ENCODE measurements around the gene PSIP1. TPM values are rescaled to one million over a fixed set of nuclear protein-coding genes. Genes with fewer than 3 reads are reported as not detected.
"Not testable (repeated sequence)": the region's sequence is repeated elsewhere in the genome, so short reads cannot be mapped to it uniquely, and the experiment has no call there.

PSIP1 gene
- total RNA-seq, 1 donor from 2014 or later, result 103 TPM

DNA sequence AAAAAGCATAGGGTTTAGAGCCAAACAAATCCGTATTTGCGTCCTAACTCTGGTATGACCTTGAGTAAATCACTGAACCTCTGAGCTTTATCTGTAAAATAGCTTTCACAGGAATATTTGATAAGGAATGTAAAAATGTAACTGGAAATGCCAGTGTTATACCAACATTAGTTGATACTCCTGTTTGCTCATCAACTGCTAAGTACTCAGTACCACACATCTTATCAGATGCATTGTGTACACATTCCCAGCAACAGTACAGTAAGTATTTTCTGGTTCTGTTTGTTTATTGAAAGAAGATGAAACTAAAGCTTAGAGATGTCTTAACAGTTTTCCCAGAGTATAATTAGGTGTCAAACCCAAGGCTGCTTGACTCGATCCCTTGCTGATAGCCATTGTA lies 66.6 kb downstream of the PSIP1 start:
- no peak for DNase-seq (ENCODE audit: low spot score in 2 of 2, unreplicated experiment in 2 of 2)
- H3K9me3 Mint-ChIP-seq, result peaks cover 16% of the 10 kb centered on the region
- TF ChIP-seq, protein P1, sequence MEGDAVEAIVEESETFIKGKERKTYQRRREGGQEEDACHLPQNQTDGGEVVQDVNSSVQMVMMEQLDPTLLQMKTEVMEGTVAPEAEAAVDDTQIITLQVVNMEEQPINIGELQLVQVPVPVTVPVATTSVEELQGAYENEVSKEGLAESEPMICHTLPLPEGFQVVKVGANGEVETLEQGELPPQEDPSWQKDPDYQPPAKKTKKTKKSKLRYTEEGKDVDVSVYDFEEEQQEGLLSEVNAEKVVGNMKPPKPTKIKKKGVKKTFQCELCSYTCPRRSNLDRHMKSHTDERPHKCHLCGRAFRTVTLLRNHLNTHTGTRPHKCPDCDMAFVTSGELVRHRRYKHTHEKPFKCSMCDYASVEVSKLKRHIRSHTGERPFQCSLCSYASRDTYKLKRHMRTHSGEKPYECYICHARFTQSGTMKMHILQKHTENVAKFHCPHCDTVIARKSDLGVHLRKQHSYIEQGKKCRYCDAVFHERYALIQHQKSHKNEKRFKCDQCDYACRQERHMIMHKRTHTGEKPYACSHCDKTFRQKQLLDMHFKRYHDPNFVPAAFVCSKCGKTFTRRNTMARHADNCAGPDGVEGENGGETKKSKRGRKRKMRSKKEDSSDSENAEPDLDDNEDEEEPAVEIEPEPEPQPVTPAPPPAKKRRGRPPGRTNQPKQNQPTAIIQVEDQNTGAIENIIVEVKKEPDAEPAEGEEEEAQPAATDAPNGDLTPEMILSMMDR (IDR thresholded peaks at IDR 0.05; ENCODE audit: unreplicated experiment), result no peak
- no peak overlapping the region for H3K4me3 Mint-ChIP-seq
- peaks cover 73% of the 10 kb centered on the region for H3K36me3 Mint-ChIP-seq
- H3K27me3 Mint-ChIP-seq (ENCODE audit: low read depth), result no peaks in the 10 kb centered on the region
- H3K4me1 Mint-ChIP-seq, result no peaks in the 10 kb centered on the region
- no peak overlapping the region for H3K27ac Mint-ChIP-seq

GRCh38 chr9:15442264-15442663 lies 68.5 kb downstream of the PSIP1 start:
- H3K36me3 Mint-ChIP-seq, result peaks cover 78% of the 10 kb centered on the region
- not testable (repeated sequence) for H3K27ac Mint-ChIP-seq; DNase-seq (ENCODE audit: low spot score in 2 of 2, unreplicated experiment in 2 of 2); H3K4me3 Mint-ChIP-seq; H3K27me3 Mint-ChIP-seq (ENCODE audit: low read depth); H3K4me1 Mint-ChIP-seq
- peaks cover 16% of the 10 kb centered on the region for H3K9me3 Mint-ChIP-seq

- Mint-ChIP-seq H3K9me3 (peaks cover 16% of the 10 kb centered on the region), H3K36me3 (peaks cover 77% of the 10 kb centered on the region)
- H3K4me1 Mint-ChIP-seq; H3K4me3 Mint-ChIP-seq; DNase-seq (ENCODE audit: low spot score in 2 of 2, unreplicated experiment in 2 of 2); H3K27ac Mint-ChIP-seq; H3K27me3 Mint-ChIP-seq (ENCODE audit: low read depth): not testable (repeated sequence)
Measured at GRCh38 chr9:15441841-15442240, 68.9 kb downstream of the PSIP1 start.

GRCh38 chr9:15438891-15439290 lies 71.9 kb downstream of the PSIP1 start:
- peaks cover 76% of the 10 kb centered on the region for H3K36me3 Mint-ChIP-seq
- TF ChIP-seq, protein P1 (IDR thresholded peaks at IDR 0.05; ENCODE audit: unreplicated experiment), result no peak
- H3K4me1 Mint-ChIP-seq, result no peaks in the 10 kb centered on the region
- H3K4me3 Mint-ChIP-seq, result no peak overlapping the region
- H3K27ac Mint-ChIP-seq, result no peak overlapping the region
- H3K27me3 Mint-ChIP-seq (ENCODE audit: low read depth), result no peaks in the 10 kb centered on the region
- DNase-seq (ENCODE audit: low spot score in 2 of 2, unreplicated experiment in 2 of 2), result no peak
- peaks cover 16% of the 10 kb centered on the region for H3K9me3 Mint-ChIP-seq

DNA sequence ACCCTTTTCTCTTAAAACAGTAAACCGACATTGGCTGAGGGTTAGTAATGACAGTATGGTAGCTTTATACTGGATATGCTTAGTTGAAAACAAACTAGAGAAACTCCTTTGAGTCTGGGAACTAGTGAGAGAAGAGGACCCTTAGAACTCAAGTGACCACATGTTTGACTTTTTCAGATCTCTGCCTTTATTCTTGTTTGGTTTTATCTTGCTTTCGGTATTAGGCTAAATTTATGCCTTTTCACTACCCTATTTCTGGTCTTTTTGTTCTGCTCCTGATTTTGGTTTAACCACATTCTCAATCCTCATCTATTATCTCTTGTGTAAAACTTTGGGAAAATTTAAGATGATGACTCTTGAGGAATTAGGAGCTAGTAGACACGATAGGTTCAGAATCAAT lies 77.1 kb downstream of the PSIP1 start:
- Mint-ChIP-seq H3K4me3 (no peak overlapping the region), H3K4me1 (peaks cover 7% of the 10 kb centered on the region), H3K36me3 (peaks cover 46% of the 10 kb centered on the region), H3K27ac (no peak overlapping the region), H3K27me3 (ENCODE audit: low read depth) (no peaks in the 10 kb centered on the region), H3K9me3 (no peaks in the 10 kb centered on the region)
- DNase-seq (ENCODE audit: low spot score in 2 of 2, unreplicated experiment in 2 of 2), result no peak
- TF ChIP-seq, protein P1 (IDR thresholded peaks at IDR 0.05; ENCODE audit: unreplicated experiment), result no peak

- Mint-ChIP-seq H3K4me3 (no peak overlapping the region), H3K9me3 (no peaks in the 10 kb centered on the region), H3K27me3 (ENCODE audit: low read depth) (no peaks in the 10 kb centered on the region), H3K27ac (no peak overlapping the region), H3K4me1 (peaks cover 8% of the 10 kb centered on the region), H3K36me3 (peaks cover 44% of the 10 kb centered on the region)
- no peak for DNase-seq (ENCODE audit: low spot score in 2 of 2, unreplicated experiment in 2 of 2)
- TF ChIP-seq, protein P1 (IDR thresholded peaks at IDR 0.05; ENCODE audit: unreplicated experiment), result no peak
Measured at GRCh38 chr9:15433191-15433590, 77.6 kb downstream of the PSIP1 start.

All from mesothelial cell of epicardium (in vitro differentiated cells).